NCI-H2196 (cell line): ENCODE data around the gene PTGDR2.

Experiments
- DNase-seq: peaks from one replicate; lab custom pipeline; 2025; ENCODE audit not compliant: unreplicated experiment; lab: John Stamatoyannopoulos, UW

The PTGDR2 gene

DNA sequence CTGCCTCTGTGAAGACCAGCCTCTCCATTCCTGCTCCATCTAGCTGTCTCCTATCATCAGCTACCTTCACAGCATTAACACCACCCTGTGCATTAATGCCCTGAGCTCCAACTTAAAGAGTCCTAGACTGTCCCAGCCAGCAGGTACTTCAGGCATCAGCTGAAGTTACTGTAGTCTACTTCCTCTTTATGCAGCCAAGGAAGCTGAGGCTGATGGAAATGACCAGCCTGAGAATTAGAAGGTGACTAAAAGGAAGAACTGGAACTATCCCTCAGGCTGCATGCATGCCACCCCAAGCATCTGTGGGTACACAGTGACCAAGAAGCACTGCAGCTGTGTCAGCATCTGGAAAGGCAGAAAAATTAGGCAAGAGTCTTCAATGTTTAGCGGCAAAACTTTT is 42.4 kb downstream of the PTGDR2 start:
- DNase-seq: no peak

DNA sequence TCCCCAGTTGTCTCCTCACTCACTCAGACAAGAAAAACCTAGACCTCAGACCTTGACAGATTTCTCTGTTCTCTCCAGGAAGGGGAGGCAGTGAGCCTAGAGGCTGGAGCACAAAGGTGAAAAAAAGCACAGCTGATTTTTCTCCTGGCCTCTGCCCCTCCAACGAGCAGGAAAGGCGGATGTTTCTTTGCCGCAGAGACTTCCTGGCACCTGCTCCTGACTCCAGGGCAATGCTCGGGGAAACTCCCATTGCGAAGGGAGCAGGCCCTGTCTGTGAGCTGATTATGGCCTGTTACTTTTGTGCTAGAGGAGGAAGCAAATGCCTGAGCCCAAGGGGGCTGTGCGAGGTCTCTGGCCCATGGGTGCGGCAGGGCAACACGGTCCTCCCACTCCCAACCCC is 45.2 kb downstream of the PTGDR2 start:
- DNase-seq: no peak

DNA sequence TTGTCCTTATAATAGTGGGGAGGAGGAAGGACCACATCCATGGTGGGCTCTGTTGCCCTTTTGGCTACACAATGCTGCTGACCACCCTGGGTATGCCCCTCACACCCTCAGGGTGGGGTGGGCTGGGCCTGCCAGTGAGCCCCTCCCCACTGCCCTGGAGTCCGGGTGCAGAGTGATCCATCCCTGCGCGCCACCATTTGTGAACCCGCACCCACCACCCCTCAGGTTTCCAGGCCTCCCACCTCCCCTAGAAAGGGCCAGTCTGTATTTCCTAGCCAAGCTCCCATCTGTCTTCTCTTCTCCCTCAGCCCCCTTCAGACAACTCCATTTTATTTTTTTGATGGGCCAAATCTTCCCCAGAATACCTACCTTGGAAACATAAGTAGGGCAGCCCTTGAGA is 45.6 kb downstream of the PTGDR2 start:
- DNase-seq: no peak

DNA sequence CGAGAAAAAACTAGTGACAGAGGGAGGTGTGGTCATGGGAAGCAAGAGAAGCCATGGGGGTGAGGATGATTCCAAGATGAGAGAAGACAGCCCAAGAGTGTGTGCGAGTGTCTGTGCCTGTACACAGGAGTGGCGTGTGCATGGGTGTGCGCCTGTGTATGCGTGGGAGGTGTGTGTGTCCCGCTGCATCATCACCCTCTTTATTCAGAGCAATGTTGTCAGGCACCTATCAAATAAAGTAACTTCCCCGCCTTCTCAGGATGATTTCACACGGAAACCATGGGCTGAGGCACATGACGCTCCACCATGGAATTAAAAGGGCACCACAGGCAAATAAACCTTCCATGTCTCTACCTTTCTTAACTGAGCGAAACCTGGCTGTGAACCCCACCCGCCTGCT is 46.1 kb downstream of the PTGDR2 start:
- no peak for DNase-seq

DNA sequence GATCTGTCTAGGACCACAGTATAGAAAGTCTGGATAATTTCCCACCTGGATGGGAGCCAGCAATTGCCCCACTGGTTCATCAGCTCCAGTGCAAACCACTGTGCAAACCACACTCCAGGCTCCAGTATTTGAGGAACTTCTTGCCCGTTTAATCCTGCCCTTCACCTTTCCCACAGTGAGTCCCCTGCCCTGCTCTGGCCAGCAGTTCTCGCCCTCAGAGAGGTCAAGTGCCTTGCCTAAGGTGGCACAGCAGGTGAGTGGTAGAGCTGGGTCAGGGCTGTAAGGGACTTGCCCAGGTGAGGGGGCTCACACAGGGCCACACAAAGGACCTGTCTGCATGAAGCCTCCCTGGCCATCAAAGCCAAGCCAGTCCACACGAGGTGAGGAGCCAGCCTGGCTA is 46.5 kb downstream of the PTGDR2 start:
- no peak for DNase-seq

DNA sequence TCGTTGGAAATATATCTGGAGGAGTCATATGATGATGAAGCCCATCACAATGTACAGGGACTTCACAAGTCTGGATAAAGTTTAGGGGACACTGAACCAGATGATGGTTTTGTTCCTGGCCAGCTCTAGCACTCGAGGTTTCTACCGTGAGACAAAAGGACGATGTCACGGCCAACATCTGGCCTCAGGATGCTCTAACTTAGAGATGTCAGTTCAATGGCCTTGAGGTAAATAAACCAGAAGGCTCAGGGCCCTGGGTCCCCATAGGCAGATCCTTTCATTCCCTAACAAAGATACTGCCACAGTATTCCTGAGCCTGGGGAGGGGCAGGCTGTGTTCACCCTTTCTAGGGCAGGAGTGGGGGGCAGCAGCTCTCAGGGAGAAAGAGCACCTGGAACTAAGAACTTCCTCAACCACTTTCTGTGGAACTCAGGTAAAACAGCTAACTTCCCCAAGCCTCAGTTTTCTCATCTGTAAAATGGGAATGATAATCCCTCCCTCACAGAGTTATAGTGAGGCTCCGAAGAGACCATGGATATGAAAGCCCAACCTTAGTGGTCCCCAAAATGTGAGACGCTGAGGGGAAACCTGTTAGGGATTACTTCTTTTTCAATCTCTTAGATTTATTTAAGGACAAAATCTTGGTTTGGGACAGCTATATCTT is 52.3 kb downstream of the PTGDR2 start:
- DNase-seq: no peak

DNA sequence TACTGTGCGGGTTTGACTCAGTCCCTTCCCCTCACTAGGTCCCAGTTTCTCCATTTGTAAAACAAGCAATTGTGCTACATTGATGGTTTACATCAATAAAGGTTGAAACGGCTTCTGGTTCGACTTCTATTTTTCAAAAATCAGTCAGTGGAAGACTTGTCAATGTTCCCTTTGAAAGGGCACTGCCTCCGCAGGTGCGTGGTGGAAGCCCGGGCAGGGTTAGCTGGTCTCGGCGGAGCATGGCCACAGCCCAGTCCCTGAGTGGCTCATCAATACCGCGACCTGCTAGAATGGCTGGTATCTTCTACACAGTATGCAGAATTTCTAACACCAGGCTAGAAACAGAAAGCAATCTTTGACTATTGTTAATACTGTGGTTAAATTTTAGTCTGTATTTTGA is 54.6 kb downstream of the PTGDR2 start:
- no peak for DNase-seq
